Astrocyte (in vitro differentiated cells and primary cell): ENCODE measurements around the gene RECK.

Experiments used
- EZH2 ChIP-seq: IDR thresholded peaks from 2 replicates; pipeline ENCODE4 v1.6.1; 2012; ENCODE audit warnings: mild to moderate bottlenecking, low read length, inconsistent platforms; ENCODE audit not compliant: insufficient read depth
- TF ChIP-seq, protein P1 (sequence below): IDR thresholded peaks from 2 replicates; pipeline ENCODE4 v1.5.1; 2011; ENCODE audit warnings: low read depth, mild to moderate bottlenecking, inconsistent platforms, low read length, moderate library complexity; ENCODE audit not compliant: insufficient read depth

DNA sequence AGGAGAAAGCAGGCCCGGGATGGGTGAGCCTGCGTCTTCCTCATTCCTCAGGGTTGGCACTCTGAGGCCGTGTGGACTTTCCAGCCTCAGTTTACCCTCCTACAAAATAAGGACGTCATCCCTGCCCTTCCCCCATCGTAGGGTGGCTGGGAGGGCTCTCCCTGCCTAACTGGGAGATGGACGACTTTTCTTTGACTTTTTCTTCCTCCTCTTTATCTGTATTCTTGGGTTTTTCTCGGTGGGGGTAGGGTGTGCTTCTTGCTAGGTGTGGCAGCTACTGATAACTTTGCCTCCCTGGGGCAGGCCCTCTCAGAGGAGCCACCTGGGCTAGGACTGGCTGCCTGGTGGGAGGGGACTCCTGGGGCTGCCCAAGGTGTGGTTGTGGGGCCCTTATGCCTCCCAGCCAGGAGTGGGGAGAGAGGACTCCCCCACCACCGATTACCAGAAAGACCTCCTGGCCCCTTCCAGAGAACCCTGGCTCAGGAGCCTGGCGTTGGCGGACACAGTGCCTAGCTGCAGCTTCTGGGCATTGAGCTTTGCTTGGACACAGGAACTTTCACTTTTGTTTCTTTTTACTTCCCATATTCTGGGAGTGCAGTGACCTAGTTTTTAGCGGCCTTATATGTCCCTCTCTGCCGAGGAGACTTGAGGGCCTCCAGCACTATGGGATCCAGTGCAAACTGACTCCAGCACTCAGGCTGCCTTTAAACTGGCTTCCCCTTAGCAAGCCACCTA lies 106.0 kb downstream of the RECK start:
- TF ChIP-seq, protein P1, sequence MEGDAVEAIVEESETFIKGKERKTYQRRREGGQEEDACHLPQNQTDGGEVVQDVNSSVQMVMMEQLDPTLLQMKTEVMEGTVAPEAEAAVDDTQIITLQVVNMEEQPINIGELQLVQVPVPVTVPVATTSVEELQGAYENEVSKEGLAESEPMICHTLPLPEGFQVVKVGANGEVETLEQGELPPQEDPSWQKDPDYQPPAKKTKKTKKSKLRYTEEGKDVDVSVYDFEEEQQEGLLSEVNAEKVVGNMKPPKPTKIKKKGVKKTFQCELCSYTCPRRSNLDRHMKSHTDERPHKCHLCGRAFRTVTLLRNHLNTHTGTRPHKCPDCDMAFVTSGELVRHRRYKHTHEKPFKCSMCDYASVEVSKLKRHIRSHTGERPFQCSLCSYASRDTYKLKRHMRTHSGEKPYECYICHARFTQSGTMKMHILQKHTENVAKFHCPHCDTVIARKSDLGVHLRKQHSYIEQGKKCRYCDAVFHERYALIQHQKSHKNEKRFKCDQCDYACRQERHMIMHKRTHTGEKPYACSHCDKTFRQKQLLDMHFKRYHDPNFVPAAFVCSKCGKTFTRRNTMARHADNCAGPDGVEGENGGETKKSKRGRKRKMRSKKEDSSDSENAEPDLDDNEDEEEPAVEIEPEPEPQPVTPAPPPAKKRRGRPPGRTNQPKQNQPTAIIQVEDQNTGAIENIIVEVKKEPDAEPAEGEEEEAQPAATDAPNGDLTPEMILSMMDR, result no peak
- TF ChIP-seq EZH2, result no peak
